MG63 (cell line): ENCODE data around the gene CNP. TPM values are rescaled to one million over a fixed set of nuclear protein-coding genes. Genes with fewer than 3 reads are reported as not detected.
"Not testable (repeated sequence)": the region's sequence is repeated elsewhere in the genome, so short reads cannot be mapped to it uniquely, and the experiment has no call there.

ENCODE experiments used
- DNase-seq: peaks from one replicate; pipeline ENCODE4 v3.0.0-alpha.2; 2020
- H3K27me3 ChIP-seq: fragments of 250-450 bp; sonication (Bioruptor Pico); 2 replicates; pipeline ENCODE4 v1.5.1; 2020; ENCODE audit warnings: mild to moderate bottlenecking, moderate library complexity
- H3K36me3 ChIP-seq: fragments of 250-450 bp; sonication (Bioruptor Pico); 2 replicates; pipeline ENCODE4 v1.5.1; 2020; ENCODE audit warnings: mild to moderate bottlenecking, moderate library complexity
- H3K4me3 ChIP-seq: fragments of 250-450 bp; sonication (Bioruptor Pico); 2 replicates; pipeline ENCODE4 v1.5.1; 2020; ENCODE audit warnings: mild to moderate bottlenecking, moderate library complexity
- H3K9me3 ChIP-seq: fragments of 250-450 bp; sonication (Bioruptor Pico); 2 replicates; pipeline ENCODE4 v1.5.1; 2020; ENCODE audit warnings: mild to moderate bottlenecking, moderate library complexity
- total RNA-seq: library from RNA; depleted of rRNA; stranded (reverse); fragments of >200 nt; shearing (Covaris generic); gene quantifications from 2 replicates; pipeline ENCODE4 v1.2.3, GENCODE V29; 2014; ENCODE audit warnings: low replicate concordance

Gene CNP
- total RNA-seq, 1 experiment from 2014 or later, result 97.2 TPM

- H3K36me3 ChIP-seq, result peaks cover 41% of the 10 kb centered on the region
- no peaks in the 10 kb centered on the region for H3K9me3 ChIP-seq
- H3K27me3 ChIP-seq, result no peaks in the 10 kb centered on the region
- no peak overlapping the region for H3K4me3 ChIP-seq
- peak; percentile 20 for DNase-seq
Observed at GRCh38 chr17:42010898-42011516, 44.4 kb downstream of the CNP start.

GRCh38 chr17:42012363-42012762 is 45.8 kb downstream of the CNP start:
- DNase-seq, H3K9me3 ChIP-seq, H3K27me3 ChIP-seq, H3K4me3 ChIP-seq: not testable (repeated sequence)
- H3K36me3 ChIP-seq, result peaks cover 47% of the 10 kb centered on the region

- DNase-seq, H3K4me3 ChIP-seq, H3K27me3 ChIP-seq, H3K9me3 ChIP-seq: not testable (repeated sequence)
- peaks cover 43% of the 10 kb centered on the region for H3K36me3 ChIP-seq
Observed at GRCh38 chr17:42013740-42014139, 47.1 kb downstream of the CNP start.

GRCh38 chr17:42016411-42016831 is 49.8 kb downstream of the CNP start:
- Histone ChIP-seq H3K9me3 (no peaks in the 10 kb centered on the region), H3K27me3 (no peaks in the 10 kb centered on the region), H3K4me3 (peak overlapping the region; percentile 80), H3K36me3 (peaks cover 27% of the 10 kb centered on the region)
- DNase-seq, result peak; percentile 31

- peak; percentile 95 for DNase-seq
- Histone ChIP-seq H3K4me3 (peak within 1 kb of the TSS; percentile 80), H3K9me3 (no peaks in the 10 kb centered on the region), H3K27me3 (no peaks in the 10 kb centered on the region), H3K36me3 (peaks cover 29% of the 10 kb centered on the region)
Observed at GRCh38 chr17:42016941-42017865, 50.6 kb downstream of the CNP start, which contains the start of gene DNAJC7. Gene DNAJC7, minus strand, starts transcription at chr17:42017439. Its CDS starts 23 bp downstream, at chr17:42017416.

GRCh38 chr17:42017866-42018200 is 51.2 kb downstream of the CNP start:
- H3K4me3 ChIP-seq, result peak overlapping the region; percentile 80
- H3K36me3 ChIP-seq, result peaks cover 29% of the 10 kb centered on the region
- DNase-seq, result no peak

GRCh38 chr17:42018339-42018738 is 51.7 kb downstream of the CNP start:
- Histone ChIP-seq H3K27me3 (no peaks in the 10 kb centered on the region), H3K36me3 (peaks cover 34% of the 10 kb centered on the region), H3K4me3 (peak overlapping the region; percentile 80), H3K9me3 (no peaks in the 10 kb centered on the region)
- DNase-seq, result no peak

More at GRCh38 chr17:42017866-42018200, 51.2 kb downstream of the CNP start:
- no peaks in the 10 kb centered on the region for H3K9me3 ChIP-seq
- no peaks in the 10 kb centered on the region for H3K27me3 ChIP-seq

- H3K36me3 ChIP-seq, result peaks cover 41% of the 10 kb centered on the region
- H3K9me3 ChIP-seq, result no peaks in the 10 kb centered on the region
- DNase-seq, result no peak
- no peaks in the 10 kb centered on the region for H3K27me3 ChIP-seq
- H3K4me3 ChIP-seq, result no peak overlapping the region
Observed at GRCh38 chr17:42018988-42019387, 52.4 kb downstream of the CNP start.

- H3K4me3 ChIP-seq, result peak within 1 kb of the TSS; percentile 82
- peaks cover 44% of the 10 kb centered on the region for H3K36me3 ChIP-seq
- no peaks in the 10 kb centered on the region for H3K27me3 ChIP-seq
- H3K9me3 ChIP-seq, result no peaks in the 10 kb centered on the region
- DNase-seq, result peak; percentile 98
Observed at GRCh38 chr17:42019509-42020404, 53.2 kb downstream of the CNP start, which contains the start of gene NKIRAS2. Gene NKIRAS2, plus strand, starts transcription at chr17:42020090. Its CDS starts 1,488 bp downstream, at chr17:42021578.

- Histone ChIP-seq H3K4me3 (peak overlapping the region; percentile 82), H3K36me3 (peaks cover 46% of the 10 kb centered on the region)
- DNase-seq, result peak; percentile 21
- H3K9me3 ChIP-seq, H3K27me3 ChIP-seq: not testable (repeated sequence)
Observed at GRCh38 chr17:42020845-42021244, 54.2 kb downstream of the CNP start.

GRCh38 chr17:42023524-42024349 is 57.1 kb downstream of the CNP start:
- DNase-seq, result no peak

GRCh38 chr17:42025191-42025579 is 58.6 kb downstream of the CNP start:
- no peak for DNase-seq
- H3K36me3 ChIP-seq, result peaks cover 43% of the 10 kb centered on the region
- H3K9me3 ChIP-seq, result no peaks in the 10 kb centered on the region
- no peaks in the 10 kb centered on the region for H3K27me3 ChIP-seq
- no peak overlapping the region for H3K4me3 ChIP-seq

More at GRCh38 chr17:42023524-42024349, 57.1 kb downstream of the CNP start:
- no peak overlapping the region for H3K4me3 ChIP-seq
- H3K27me3 ChIP-seq, result no peaks in the 10 kb centered on the region
- no peaks in the 10 kb centered on the region for H3K9me3 ChIP-seq
- peaks cover 43% of the 10 kb centered on the region for H3K36me3 ChIP-seq

GRCh38 chr17:42025936-42026335 is 59.3 kb downstream of the CNP start:
- DNase-seq, result no peak
- peaks cover 43% of the 10 kb centered on the region for H3K36me3 ChIP-seq
- H3K27me3 ChIP-seq, result no peaks in the 10 kb centered on the region
- H3K9me3 ChIP-seq, result no peaks in the 10 kb centered on the region
- no peak overlapping the region for H3K4me3 ChIP-seq

GRCh38 chr17:42026857-42027589 is 60.4 kb downstream of the CNP start:
- Histone ChIP-seq H3K36me3 (peaks cover 35% of the 10 kb centered on the region), H3K4me3 (no peak overlapping the region), H3K27me3 (no peaks in the 10 kb centered on the region), H3K9me3 (no peaks in the 10 kb centered on the region)
- DNase-seq, result no peak
